A673 (cell line): Measurements from ENCODE around the gene LGALS9C.
"Not testable (repeated sequence)": the region's sequence is repeated elsewhere in the genome, so short reads cannot be mapped to it uniquely, and the experiment has no call there.

Experiments used
- EZH2 ChIP-seq: fragments of 200-600 bp; sonication (generic); IDR thresholded peaks from 2 replicates; pipeline ENCODE4 v1.6.1; 2017; ENCODE audit warnings: borderline replicate concordance, low read depth, mild to moderate bottlenecking, mixed read lengths, antibody characterized with exemption, low read length; ENCODE audit not compliant: poor library complexity, severe bottlenecking
- TF ChIP-seq, protein P1 (sequence below): fragments of 300-800, 200-600 bp; sonication (generic); conservative IDR thresholded peaks from 2 replicates; pipeline ENCODE4 v1.5.1; 2017; ENCODE audit warnings: low read depth, mild to moderate bottlenecking, antibody characterized with exemption, low read length, moderate library complexity, mixed read lengths

DNA sequence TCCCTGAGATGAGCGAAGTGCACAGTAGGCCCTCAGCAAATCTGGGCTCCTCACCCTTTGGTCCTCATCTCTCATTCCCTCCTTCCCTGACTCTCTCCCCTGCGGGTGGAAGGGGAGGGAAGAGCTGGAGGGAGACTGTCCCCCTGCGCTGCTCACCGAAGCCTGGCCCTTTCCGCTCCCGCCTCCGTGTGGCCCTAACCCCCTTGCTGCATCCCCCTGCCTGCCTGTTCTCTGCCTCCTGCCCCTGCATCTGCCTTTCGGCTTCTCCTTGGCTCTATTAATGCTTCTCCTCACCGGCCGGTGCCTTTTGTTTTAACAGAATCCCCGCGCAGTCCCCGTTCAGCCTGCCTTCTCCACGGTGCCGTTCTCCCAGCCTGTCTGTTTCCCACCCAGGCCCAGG is 12.0 kb downstream of the LGALS9C start:
- TF ChIP-seq, protein P1, sequence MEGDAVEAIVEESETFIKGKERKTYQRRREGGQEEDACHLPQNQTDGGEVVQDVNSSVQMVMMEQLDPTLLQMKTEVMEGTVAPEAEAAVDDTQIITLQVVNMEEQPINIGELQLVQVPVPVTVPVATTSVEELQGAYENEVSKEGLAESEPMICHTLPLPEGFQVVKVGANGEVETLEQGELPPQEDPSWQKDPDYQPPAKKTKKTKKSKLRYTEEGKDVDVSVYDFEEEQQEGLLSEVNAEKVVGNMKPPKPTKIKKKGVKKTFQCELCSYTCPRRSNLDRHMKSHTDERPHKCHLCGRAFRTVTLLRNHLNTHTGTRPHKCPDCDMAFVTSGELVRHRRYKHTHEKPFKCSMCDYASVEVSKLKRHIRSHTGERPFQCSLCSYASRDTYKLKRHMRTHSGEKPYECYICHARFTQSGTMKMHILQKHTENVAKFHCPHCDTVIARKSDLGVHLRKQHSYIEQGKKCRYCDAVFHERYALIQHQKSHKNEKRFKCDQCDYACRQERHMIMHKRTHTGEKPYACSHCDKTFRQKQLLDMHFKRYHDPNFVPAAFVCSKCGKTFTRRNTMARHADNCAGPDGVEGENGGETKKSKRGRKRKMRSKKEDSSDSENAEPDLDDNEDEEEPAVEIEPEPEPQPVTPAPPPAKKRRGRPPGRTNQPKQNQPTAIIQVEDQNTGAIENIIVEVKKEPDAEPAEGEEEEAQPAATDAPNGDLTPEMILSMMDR, result not testable (repeated sequence)
- not testable (repeated sequence) for TF ChIP-seq EZH2
